ENCODE data around the gene NCR3LG1. TPM values are rescaled to one million over a fixed set of nuclear protein-coding genes. Genes with fewer than 3 reads are reported as not detected.

The NCR3LG1 gene
- total RNA-seq, 1 donor from 2014 or later = 0.39 TPM

DNA sequence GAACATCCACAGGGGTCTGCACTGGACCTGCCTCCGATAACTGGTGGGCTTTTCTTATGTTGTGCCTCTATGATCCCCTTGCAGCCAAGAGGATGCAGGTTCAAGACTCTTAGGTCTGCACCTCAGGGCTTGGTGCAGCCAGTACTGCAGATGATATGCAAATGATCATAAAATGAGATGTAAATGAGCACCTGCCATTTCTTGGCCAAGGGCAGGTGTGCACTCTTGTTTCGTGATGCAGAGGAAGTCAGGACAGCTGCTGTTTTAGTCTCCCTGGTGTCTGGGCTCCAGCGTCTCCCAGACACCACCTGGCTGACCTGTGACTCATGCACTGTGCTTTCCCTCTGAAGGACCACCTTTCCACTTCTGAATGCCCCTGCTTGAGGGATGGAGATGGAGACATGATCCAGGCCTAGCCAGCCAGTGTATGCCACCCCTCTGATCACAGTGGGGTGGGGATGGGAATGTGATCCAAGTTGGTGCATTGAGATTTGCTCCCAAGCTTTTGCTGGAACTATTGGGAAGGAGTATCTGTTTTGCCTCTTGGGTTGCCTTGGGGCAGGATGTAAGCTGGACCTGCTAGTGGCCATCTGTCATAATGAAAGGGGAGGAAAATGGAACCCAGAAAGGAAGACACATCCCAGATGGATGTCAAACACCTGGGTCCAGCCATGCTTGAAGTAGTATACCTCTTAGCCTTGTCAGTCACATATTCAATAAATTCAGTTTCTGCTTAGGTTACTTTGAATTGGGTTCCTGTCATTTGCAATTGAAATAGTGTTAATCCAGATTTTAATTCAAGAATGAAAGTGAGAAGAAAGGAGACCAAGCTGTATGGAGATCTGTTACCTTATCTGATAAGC, 40.1 kb downstream of the NCR3LG1 start:
- H3F3A ChIP-seq (ENCODE audit: low read depth) = peaks cover 6% of the 10 kb centered on the region
- H3K4me1 Mint-ChIP-seq = peaks cover 6% of the 10 kb centered on the region
- H3K4me2 ChIP-seq = no peak overlapping the region
- no peak for DNase-seq (ENCODE audit: low spot score)
- no peak overlapping the region for H3K27ac Mint-ChIP-seq
- H3K9me3 ChIP-seq (ENCODE audit: low read depth) = no peaks in the 10 kb centered on the region
- H3K4me3 Mint-ChIP-seq = peak overlapping the region; percentile 8
- H3K9ac ChIP-seq = no peak overlapping the region
- no peak overlapping the region for H3K4me3 ChIP-seq
- H4K20me1 ChIP-seq (ENCODE audit: low read depth) = no peaks in the 10 kb centered on the region
- TF ChIP-seq EZH2phosphoT487 (IDR thresholded peaks at IDR 0.05) = no peak
- TF ChIP-seq, protein P1, sequence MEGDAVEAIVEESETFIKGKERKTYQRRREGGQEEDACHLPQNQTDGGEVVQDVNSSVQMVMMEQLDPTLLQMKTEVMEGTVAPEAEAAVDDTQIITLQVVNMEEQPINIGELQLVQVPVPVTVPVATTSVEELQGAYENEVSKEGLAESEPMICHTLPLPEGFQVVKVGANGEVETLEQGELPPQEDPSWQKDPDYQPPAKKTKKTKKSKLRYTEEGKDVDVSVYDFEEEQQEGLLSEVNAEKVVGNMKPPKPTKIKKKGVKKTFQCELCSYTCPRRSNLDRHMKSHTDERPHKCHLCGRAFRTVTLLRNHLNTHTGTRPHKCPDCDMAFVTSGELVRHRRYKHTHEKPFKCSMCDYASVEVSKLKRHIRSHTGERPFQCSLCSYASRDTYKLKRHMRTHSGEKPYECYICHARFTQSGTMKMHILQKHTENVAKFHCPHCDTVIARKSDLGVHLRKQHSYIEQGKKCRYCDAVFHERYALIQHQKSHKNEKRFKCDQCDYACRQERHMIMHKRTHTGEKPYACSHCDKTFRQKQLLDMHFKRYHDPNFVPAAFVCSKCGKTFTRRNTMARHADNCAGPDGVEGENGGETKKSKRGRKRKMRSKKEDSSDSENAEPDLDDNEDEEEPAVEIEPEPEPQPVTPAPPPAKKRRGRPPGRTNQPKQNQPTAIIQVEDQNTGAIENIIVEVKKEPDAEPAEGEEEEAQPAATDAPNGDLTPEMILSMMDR (IDR thresholded peaks at IDR 0.05) = no peak
- no peak for TF ChIP-seq EZH2 (IDR thresholded peaks at IDR 0.05)
- peaks cover 13% of the 10 kb centered on the region for H3K27me3 ChIP-seq
- H3K36me3 ChIP-seq = no peaks in the 10 kb centered on the region
- no peak overlapping the region for H2AFZ ChIP-seq (replicated peaks)
- peaks cover 8% of the 10 kb centered on the region for H3K4me1 ChIP-seq
- H3K79me2 ChIP-seq (ENCODE audit: low read depth) = no peaks in the 10 kb centered on the region
- no peaks in the 10 kb centered on the region for H3K9me3 Mint-ChIP-seq
- no peak overlapping the region for H3K27ac ChIP-seq
- H3K27me3 Mint-ChIP-seq (ENCODE audit: insufficient read depth, low read depth) = peaks cover 13% of the 10 kb centered on the region
- H3K36me3 Mint-ChIP-seq = peaks cover 3% of the 10 kb centered on the region

DNA sequence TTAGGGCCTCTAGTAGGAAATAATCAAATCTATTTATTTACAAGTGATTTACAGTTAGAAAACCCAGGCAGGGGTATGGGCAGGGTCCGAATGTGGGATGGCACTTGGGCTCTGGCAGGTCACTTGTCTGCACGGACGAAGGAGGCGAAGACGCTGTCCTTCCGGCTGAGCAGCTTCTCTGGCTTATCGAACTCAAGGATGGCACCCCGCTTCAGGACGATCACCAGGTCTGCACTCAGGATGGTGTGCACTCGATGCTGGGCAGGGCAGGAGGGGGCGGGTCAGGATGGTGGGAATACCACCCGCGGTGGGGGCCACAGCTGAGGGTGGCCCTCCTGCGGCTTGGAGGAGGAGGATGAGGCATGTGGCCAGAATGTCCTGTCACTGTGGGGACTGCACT, 41.3 kb downstream of the NCR3LG1 start:
- no peak for TF ChIP-seq EZH2phosphoT487 (IDR thresholded peaks at IDR 0.05)
- TF ChIP-seq, protein P1 (IDR thresholded peaks at IDR 0.05) = no peak
- DNase-seq (ENCODE audit: low spot score) = no peak
- H3K27me3 Mint-ChIP-seq (ENCODE audit: insufficient read depth, low read depth) = peaks cover 11% of the 10 kb centered on the region

DNA sequence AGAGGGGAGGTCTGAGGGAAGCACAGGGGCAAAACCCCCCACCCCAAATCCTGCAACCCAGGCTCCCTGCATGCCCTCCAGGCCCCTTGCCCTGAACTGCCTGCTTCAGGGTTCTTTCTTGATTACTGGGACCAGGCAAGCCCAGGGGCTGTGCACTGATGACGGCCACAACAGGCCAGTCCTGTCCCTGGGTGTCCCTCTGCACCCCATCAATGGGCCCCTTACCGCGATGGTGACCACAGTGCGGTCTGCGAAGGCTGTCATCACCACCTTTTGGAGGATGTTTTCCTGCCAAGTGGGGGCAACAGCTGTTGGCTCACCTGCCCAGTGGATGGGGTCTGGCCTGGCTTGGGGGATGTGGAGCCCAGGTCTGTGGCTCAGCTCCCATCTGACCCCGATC, 41.9 kb downstream of the NCR3LG1 start:
- H3K4me3 ChIP-seq = no peak overlapping the region
- H3K27me3 ChIP-seq = peaks cover 4% of the 10 kb centered on the region
- H3K36me3 ChIP-seq = no peaks in the 10 kb centered on the region
- no peak overlapping the region for H3K9ac ChIP-seq
- Mint-ChIP-seq H3K9me3 (no peaks in the 10 kb centered on the region), H3K4me1 (peaks cover 6% of the 10 kb centered on the region), H3K4me3 (no peak overlapping the region), H3K36me3 (no peaks in the 10 kb centered on the region), H3K27ac (no peak overlapping the region), H3K27me3 (ENCODE audit: insufficient read depth, low read depth) (peaks cover 11% of the 10 kb centered on the region)
- H3K4me1 ChIP-seq = peaks cover 7% of the 10 kb centered on the region
- H3K9me3 ChIP-seq (ENCODE audit: low read depth) = no peaks in the 10 kb centered on the region
- DNase-seq (ENCODE audit: low spot score) = no peak
- no peak overlapping the region for H3K4me2 ChIP-seq
- H3K27ac ChIP-seq = no peak overlapping the region
- H4K20me1 ChIP-seq (ENCODE audit: low read depth) = no peaks in the 10 kb centered on the region
- peaks cover 6% of the 10 kb centered on the region for H3F3A ChIP-seq (ENCODE audit: low read depth)
- no peaks in the 10 kb centered on the region for H3K79me2 ChIP-seq (ENCODE audit: low read depth)
- TF ChIP-seq EZH2phosphoT487 (IDR thresholded peaks at IDR 0.05) = no peak
- no peak for TF ChIP-seq EZH2 (IDR thresholded peaks at IDR 0.05)
- no peak overlapping the region for H2AFZ ChIP-seq (replicated peaks)

More for the DNA sequence above, 41.3 kb downstream of the NCR3LG1 start:
- Mint-ChIP-seq H3K9me3 (no peaks in the 10 kb centered on the region), H3K4me3 (no peak overlapping the region), H3K27ac (no peak overlapping the region), H3K4me1 (peaks cover 6% of the 10 kb centered on the region), H3K36me3 (no peaks in the 10 kb centered on the region)
- Histone ChIP-seq H3K4me2 (no peak overlapping the region), H3K4me3 (no peak overlapping the region), H2AFZ (replicated peaks) (no peak overlapping the region), H3K36me3 (no peaks in the 10 kb centered on the region), H3K9me3 (ENCODE audit: low read depth) (no peaks in the 10 kb centered on the region), H3K27ac (no peak overlapping the region), H3K4me1 (peaks cover 8% of the 10 kb centered on the region), H3K27me3 (peaks cover 9% of the 10 kb centered on the region), H3K79me2 (ENCODE audit: low read depth) (no peaks in the 10 kb centered on the region), H4K20me1 (ENCODE audit: low read depth) (no peaks in the 10 kb centered on the region), H3F3A (ENCODE audit: low read depth) (peaks cover 6% of the 10 kb centered on the region), H3K9ac (no peak overlapping the region)

Measured in neural progenitor cell (in vitro differentiated cells).